Breast epithelium (tissue), 4 donors: Measurements from ENCODE around the gene CCSER1. TPM values are rescaled to one million over a fixed set of nuclear protein-coding genes. Genes with fewer than 3 reads are reported as not detected.

Experiments
- DNase-seq, 2 donors: peaks; one replicate each; pipeline ENCODE4 v3.0.0-alpha.2; 2019; ENCODE audit warnings: low spot score in 2 of 2
- H3K27ac ChIP-seq, 2 donors: fragments of 200-600 bp; sonication (generic) in 1 of 2; one replicate each; pipeline ENCODE4 v1.5.1; 2016 to 2019; ENCODE audit warnings: mild to moderate bottlenecking in 1 of 2
- H3K27me3 ChIP-seq, 2 donors: fragments of 200-600 bp; sonication (generic) in 1 of 2; one replicate each; pipeline versions ENCODE4 v1.5.1 to v1.6.0; 2017 to 2019; ENCODE audit warnings: control low read depth in 1 of 2, mild to moderate bottlenecking in 1 of 2
- H3K36me3 ChIP-seq: fragments of 200-600 bp; one replicate; pipeline ENCODE4 v1.5.1; 2019
- H3K4me1 ChIP-seq, 2 donors: fragments of 200-600 bp; sonication (generic); one replicate each; pipeline ENCODE4 v1.5.1; 2016 to 2019; ENCODE audit warnings: control low read depth in 1 of 2
- H3K4me3 ChIP-seq, 3 donors: fragments of 200-600 bp; sonication (generic); 1 replicate in 2 of 3; 2 replicates in 1 of 3; pipeline ENCODE4 v1.5.1; 2016 to 2019; ENCODE audit warnings: mild to moderate bottlenecking in 3 of 3, moderate library complexity in 2 of 3
- H3K9me3 ChIP-seq, 2 donors: fragments of 200-600 bp; sonication (generic) in 1 of 2; one replicate each; pipeline ENCODE4 v1.5.1; 2016 to 2019; ENCODE audit warnings: control low read depth in 1 of 2
- CTCF ChIP-seq, 3 donors: fragments of 450-650 bp; IDR thresholded peaks; one replicate each; pipeline ENCODE4 v1.5.1; 2016 to 2017; ENCODE audit warnings: antibody characterized with exemption in 3 of 3, mild to moderate bottlenecking in 3 of 3, moderate library complexity in 3 of 3
- POLR2A ChIP-seq: fragments of 450-650 bp; IDR thresholded peaks from one replicate; pipeline ENCODE4 v1.6.1; 2016; ENCODE audit warnings: antibody characterized with exemption, mild to moderate bottlenecking, moderate library complexity
- POLR2AphosphoS5 ChIP-seq, 3 donors: sonication (generic); formaldehyde crosslinking; IDR thresholded peaks; one replicate each; pipeline ENCODE4 v1.6.1; 2017; ENCODE audit warnings: antibody characterized with exemption in 3 of 3
- intact Hi-C: fragments of 100-400 bp; cut with DNase I; formaldehyde crosslinking; loops from one replicate; pipeline ENCODE4 v1.15.1; 2023; ENCODE audit warnings: low total_unique reads
- total RNA-seq, 3 donors: library from RNA; depleted of rRNA; stranded (reverse); fragments of >200 nt; gene quantifications; one replicate each; pipeline ENCODE4 v1.1.0, GENCODE V29; 2016

CCSER1 gene
- total RNA-seq, 3 donors from 2014 or later, result 6.4 to 73.3 (median 55.7) TPM

DNA sequence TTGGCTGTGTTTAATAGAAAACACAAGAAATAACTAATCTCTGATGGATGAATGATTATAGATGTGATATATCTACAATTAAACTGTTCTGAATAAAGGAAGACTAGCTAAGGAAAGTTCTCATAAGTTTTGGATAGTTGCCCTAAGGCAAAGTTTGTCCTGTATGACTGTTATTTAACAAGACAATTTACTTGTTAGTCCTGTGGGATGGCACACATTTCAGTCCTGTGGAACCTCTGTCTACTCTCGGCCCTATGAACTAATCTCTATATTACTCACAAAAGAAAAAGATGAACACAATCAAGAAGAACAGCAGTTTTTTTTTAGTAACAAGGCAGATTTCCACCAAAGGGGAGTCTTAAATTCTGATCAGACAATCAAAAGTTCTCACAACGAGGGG lies 314.6 kb downstream of the CCSER1 start:
- intact Hi-C loops, result no loop called here
- no peaks in the 10 kb centered on the region for H3K27me3 ChIP-seq
- H3K27ac ChIP-seq, result no peak overlapping the region
- H3K4me1 ChIP-seq, result no peaks in the 10 kb centered on the region
- no peaks in the 10 kb centered on the region for H3K9me3 ChIP-seq
- H3K36me3 ChIP-seq, result no peaks in the 10 kb centered on the region
- no peak overlapping the region for H3K4me3 ChIP-seq
- DNase-seq, result no peak
- TF ChIP-seq CTCF (IDR thresholded peaks at IDR 0.05), result no peak
- TF ChIP-seq POLR2A, result no peak
- TF ChIP-seq POLR2AphosphoS5 (IDR thresholded peaks at IDR 0.05), result no peak

- H3K9me3 ChIP-seq, result no peaks in the 10 kb centered on the region
- intact Hi-C loops, result no loop called here
- no peak for TF ChIP-seq POLR2AphosphoS5 (IDR thresholded peaks at IDR 0.05)
- TF ChIP-seq POLR2A, result no peak
- TF ChIP-seq CTCF (IDR thresholded peaks at IDR 0.05), result no peak
Measured at GRCh38 chr4:90442619-90443018, 315.4 kb downstream of the CCSER1 start.

DNA sequence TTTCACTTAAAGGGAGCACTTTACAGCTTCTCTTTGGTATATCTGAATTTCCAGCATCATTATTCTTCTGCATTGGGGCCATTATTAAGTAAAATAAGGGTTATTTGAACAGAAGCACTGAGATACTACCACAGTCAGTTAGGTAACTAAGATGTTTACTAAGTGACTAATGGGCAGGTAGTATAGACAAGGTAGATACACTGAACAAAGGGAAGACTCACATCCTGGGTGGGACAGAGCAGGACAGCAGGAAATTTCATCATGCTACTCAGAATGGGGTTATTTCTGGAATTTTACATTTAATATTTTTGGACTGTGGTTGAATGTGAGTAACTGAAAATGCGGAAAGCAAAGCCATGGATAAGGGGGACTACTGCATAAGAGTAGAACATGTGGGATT lies 316.0 kb downstream of the CCSER1 start:
- H3K36me3 ChIP-seq, result no peaks in the 10 kb centered on the region
- intact Hi-C loops, result no loop called here
- H3K9me3 ChIP-seq, result no peaks in the 10 kb centered on the region
- TF ChIP-seq CTCF (IDR thresholded peaks at IDR 0.05) (no peak), POLR2A (no peak), POLR2AphosphoS5 (IDR thresholded peaks at IDR 0.05) (no peak)
- DNase-seq, result no peak
- no peak overlapping the region for H3K4me3 ChIP-seq
- H3K27ac ChIP-seq, result no peak overlapping the region
- H3K27me3 ChIP-seq, result no peaks in the 10 kb centered on the region
- no peaks in the 10 kb centered on the region for H3K4me1 ChIP-seq

More at GRCh38 chr4:90442619-90443018, 315.4 kb downstream of the CCSER1 start:
- no peaks in the 10 kb centered on the region for H3K27me3 ChIP-seq
- H3K4me1 ChIP-seq, result no peaks in the 10 kb centered on the region
- H3K4me3 ChIP-seq, result no peak overlapping the region
- H3K36me3 ChIP-seq, result no peaks in the 10 kb centered on the region
- H3K27ac ChIP-seq, result no peak overlapping the region
- DNase-seq, result no peak

- no peak overlapping the region for H3K27ac ChIP-seq
- TF ChIP-seq POLR2AphosphoS5 (IDR thresholded peaks at IDR 0.05) (no peak), POLR2A (no peak), CTCF (IDR thresholded peaks at IDR 0.05) (no peak)
- no peak for DNase-seq
- H3K9me3 ChIP-seq, result peaks cover 0 to 9% of the 10 kb centered on the region in 2 donors
- no peaks in the 10 kb centered on the region for H3K27me3 ChIP-seq
- no peaks in the 10 kb centered on the region for H3K36me3 ChIP-seq
- no peaks in the 10 kb centered on the region for H3K4me1 ChIP-seq
- no peak overlapping the region for H3K4me3 ChIP-seq
- intact Hi-C loops, result no loop called here
Measured at GRCh38 chr4:90444904-90445303, 317.7 kb downstream of the CCSER1 start.

DNA sequence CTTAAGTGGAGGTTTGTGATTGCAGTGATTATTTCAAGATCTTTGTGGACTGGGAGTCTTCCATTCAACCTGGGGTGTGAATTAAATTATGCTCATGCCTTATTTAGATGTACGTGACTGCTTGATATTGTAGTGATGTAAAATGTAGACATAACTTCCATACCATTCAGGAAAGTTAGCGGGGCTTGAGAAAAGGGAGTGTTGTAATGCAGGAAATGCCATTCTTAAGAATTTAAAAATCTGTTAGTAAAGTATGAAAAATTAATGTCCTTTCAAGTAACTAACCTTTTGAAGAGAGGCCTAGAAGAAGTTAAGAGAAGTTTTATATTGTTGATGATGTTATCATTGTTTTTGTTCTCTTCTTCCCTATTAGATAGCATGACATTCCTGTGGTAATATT lies 318.2 kb downstream of the CCSER1 start:
- no peaks in the 10 kb centered on the region for H3K27me3 ChIP-seq
- H3K4me3 ChIP-seq, result no peak overlapping the region
- intact Hi-C loops, result no loop called here
- no peaks in the 10 kb centered on the region for H3K4me1 ChIP-seq
- TF ChIP-seq POLR2AphosphoS5 (IDR thresholded peaks at IDR 0.05) (no peak), POLR2A (no peak), CTCF (IDR thresholded peaks at IDR 0.05) (no peak)
- peaks cover 0 to 9% of the 10 kb centered on the region in 2 donors for H3K9me3 ChIP-seq
- no peaks in the 10 kb centered on the region for H3K36me3 ChIP-seq
- no peak overlapping the region for H3K27ac ChIP-seq
- no peak for DNase-seq
